HUES64 (cell line): ENCODE results near the gene RNF208.

Source experiments
- H3K27ac ChIP-seq: 2 replicates; pipeline ENCODE4 v1.7.0; 2013; ENCODE audit warnings: low read depth, low read length, inconsistent platforms
- H3K27me3 ChIP-seq: 2 replicates; pipeline ENCODE4 v1.6.1; 2013; ENCODE audit warnings: mild to moderate bottlenecking, low read length; ENCODE audit not compliant: insufficient read depth
- H3K36me3 ChIP-seq: 2 replicates; pipeline ENCODE4 v1.6.1; 2013; ENCODE audit warnings: mild to moderate bottlenecking, low read length; ENCODE audit not compliant: insufficient read depth
- H3K4me1 ChIP-seq: 2 replicates; pipeline ENCODE4 v1.6.1; 2013; ENCODE audit warnings: mild to moderate bottlenecking, low read length, moderate library complexity; ENCODE audit not compliant: insufficient read depth
- H3K4me3 ChIP-seq: 2 replicates; pipeline ENCODE4 v1.5.1; 2013; ENCODE audit warnings: mild to moderate bottlenecking, low read length, moderate library complexity
- H3K9ac ChIP-seq: 2 replicates; pipeline ENCODE4 v1.6.1; 2013; ENCODE audit warnings: mild to moderate bottlenecking, low read depth, low read length
- H3K9me3 ChIP-seq: 2 replicates; pipeline ENCODE4 v1.6.1; 2013; ENCODE audit warnings: low read depth, low read length; ENCODE audit not compliant: insufficient read depth
- WGBS: fragments of 150-250, 120-280 bp; methylation state at CpG from one replicate; pipeline ENCODE4 v1.1.7; 2013; ENCODE audit warnings: missing lambda C conversion rate; 5-methylcytosine and 5-hydroxymethylcytosine counted together

The RNF208 gene

DNA sequence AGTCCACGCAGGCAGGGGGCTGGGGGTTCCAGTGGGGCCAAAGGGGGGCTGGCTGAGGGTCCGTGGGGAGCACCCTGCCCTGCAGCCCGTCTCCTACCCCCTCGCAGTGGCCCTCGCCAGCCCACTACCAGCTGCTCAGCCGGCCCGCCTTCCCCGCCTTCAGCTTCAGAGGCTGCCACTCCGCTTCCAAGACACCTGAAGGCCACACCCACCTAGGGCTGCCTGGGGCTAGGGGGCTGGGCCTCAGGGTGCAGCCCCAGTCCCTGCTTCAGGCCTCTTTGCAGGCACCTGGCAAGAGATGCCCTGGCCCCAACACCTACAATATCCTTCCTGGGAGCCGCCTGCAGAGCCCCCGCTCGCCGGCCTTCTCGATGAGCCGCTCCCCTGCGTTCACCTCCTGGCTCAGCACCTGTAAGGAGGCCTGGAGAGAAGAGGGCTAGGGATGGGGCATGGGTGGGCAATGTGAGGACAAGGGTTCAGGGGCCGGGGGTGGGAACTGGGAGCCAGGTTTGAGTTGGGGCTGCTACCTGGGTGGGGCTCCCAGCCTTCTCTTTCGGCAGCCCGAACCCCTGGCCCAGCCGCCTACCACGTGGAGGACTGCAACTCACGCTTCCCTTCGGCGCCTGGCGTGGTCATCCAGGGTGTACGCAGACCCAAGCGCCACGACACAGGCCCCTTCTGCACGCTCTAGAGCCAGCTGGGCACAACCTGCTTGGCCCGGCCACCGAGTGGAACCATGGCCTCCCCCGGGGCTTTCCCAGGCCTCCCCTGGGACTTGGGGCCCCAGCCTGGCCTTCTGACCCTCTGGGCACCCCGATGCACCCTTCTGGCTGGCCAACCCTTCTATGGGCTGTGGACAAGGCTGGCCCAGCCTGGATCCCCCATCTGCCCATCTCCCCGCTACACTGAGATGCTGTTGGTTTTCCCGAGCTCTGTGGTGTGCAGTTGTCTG, 30.8 kb upstream of the RNF208 start:
- H3K9me3 ChIP-seq: no peaks in the 10 kb centered on the region
- H3K9ac ChIP-seq: no peak overlapping the region
- no peak overlapping the region for H3K4me3 ChIP-seq
- no peaks in the 10 kb centered on the region; the same call in 1 of the 2 replicates for H3K27me3 ChIP-seq
- H3K4me1 ChIP-seq: peaks cover 5% of the 10 kb centered on the region; the same call in 1 of the 2 replicates
- WGBS: 75% methylated on average over 35 of the region's 35 CpGs
- H3K36me3 ChIP-seq: peaks cover 9% of the 10 kb centered on the region
- no peak overlapping the region for H3K27ac ChIP-seq

GRCh38 chr9:137251490-137252268, 29.6 kb upstream of the RNF208 start:
- Histone ChIP-seq H3K4me1 (peaks cover 5% of the 10 kb centered on the region; the same call in 1 of the 2 replicates), H3K9me3 (no peaks in the 10 kb centered on the region), H3K27me3 (no peaks in the 10 kb centered on the region; the same call in 1 of the 2 replicates), H3K4me3 (no peak overlapping the region), H3K36me3 (peaks cover 3% of the 10 kb centered on the region), H3K27ac (no peak overlapping the region), H3K9ac (no peak overlapping the region)
- WGBS: 91% methylated on average over 21 of the region's 22 CpGs

- Histone ChIP-seq H3K27me3 (no peaks in the 10 kb centered on the region; the same call in 1 of the 2 replicates), H3K4me1 (peaks cover 5% of the 10 kb centered on the region; the same call in 1 of the 2 replicates), H3K36me3 (no peaks in the 10 kb centered on the region), H3K27ac (no peak within 1 kb of the TSS), H3K4me3 (no peak within 1 kb of the TSS), H3K9me3 (no peaks in the 10 kb centered on the region), H3K9ac (no peak within 1 kb of the TSS)
- 68% methylated on average over 4 of the region's 4 CpGs for WGBS
Measured at GRCh38 chr9:137251194-137251461, 29.1 kb upstream of the RNF208 start, which contains the start of gene STPG3. STPG3 (plus strand) TSS chr9:137251286; CDS start chr9:137251287, 1 bp downstream.

GRCh38 chr9:137250329-137251193, 28.5 kb upstream of the RNF208 start:
- H3K9me3 ChIP-seq: no peaks in the 10 kb centered on the region
- peaks cover 5% of the 10 kb centered on the region; the same call in 1 of the 2 replicates for H3K4me1 ChIP-seq
- 80% methylated on average over 17 of the region's 18 CpGs for WGBS
- H3K4me3 ChIP-seq: no peak overlapping the region
- no peak overlapping the region for H3K27ac ChIP-seq
- H3K27me3 ChIP-seq: no peaks in the 10 kb centered on the region; the same call in 1 of the 2 replicates
- no peak overlapping the region for H3K9ac ChIP-seq
- H3K36me3 ChIP-seq: no peaks in the 10 kb centered on the region

- 93% methylated on average over 6 of the region's 6 CpGs for WGBS
- no peak overlapping the region for H3K9ac ChIP-seq
Measured at GRCh38 chr9:137247916-137248175, 25.8 kb upstream of the RNF208 start.

DNA sequence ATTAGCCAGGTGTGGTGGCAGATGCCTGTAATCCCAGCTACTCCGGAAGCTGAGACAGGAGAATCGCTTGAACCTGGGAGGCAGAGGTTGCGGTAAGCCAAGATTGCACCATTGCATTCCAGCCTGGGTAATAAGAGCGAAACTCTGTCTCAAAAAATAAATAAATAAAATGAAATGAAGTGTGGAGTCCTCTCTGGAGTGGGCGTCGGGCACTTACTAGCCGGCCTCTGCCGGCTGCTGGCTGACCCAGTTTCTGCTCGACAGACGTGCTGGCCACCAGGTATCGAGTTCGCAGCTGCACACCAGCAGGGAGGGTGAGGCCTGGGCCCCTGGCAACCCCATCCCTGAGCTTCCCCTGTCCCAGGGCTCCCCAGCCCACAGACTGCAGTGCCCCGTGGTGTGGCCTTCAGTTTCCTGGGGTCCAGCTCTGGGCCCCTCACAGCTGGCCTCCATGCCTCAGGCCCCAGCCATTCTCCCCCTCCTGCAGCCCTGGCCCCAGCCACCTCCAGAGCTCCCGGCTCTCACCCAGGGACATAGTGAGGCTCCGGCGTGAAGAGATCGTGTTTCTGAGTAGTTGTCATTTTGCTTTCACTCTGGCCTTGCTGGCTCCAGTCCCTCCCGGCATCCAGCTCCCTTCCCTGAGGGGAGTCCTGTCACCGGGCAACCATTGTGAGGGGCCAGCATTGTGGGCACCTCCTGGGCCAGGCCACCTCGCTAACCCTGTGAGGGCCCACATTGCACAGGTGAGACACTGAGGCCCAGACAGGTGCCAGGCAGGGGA, 25.3 kb upstream of the RNF208 start:
- no peak overlapping the region for H3K4me3 ChIP-seq
- H3K27ac ChIP-seq: no peak overlapping the region
- peaks cover 11% of the 10 kb centered on the region for H3K4me1 ChIP-seq
- H3K9ac ChIP-seq: 0 out of 2 replicates have a peak overlapping the region, but pooled peaks have one; percentile 19
- H3K27me3 ChIP-seq: no peaks in the 10 kb centered on the region; the same call in 1 of the 2 replicates
- 81% methylated on average over 20 of the region's 20 CpGs for WGBS
- peaks cover 17% of the 10 kb centered on the region for H3K36me3 ChIP-seq
- H3K9me3 ChIP-seq: no peaks in the 10 kb centered on the region

More at GRCh38 chr9:137247916-137248175, 25.8 kb upstream of the RNF208 start:
- no peaks in the 10 kb centered on the region; the same call in 1 of the 2 replicates for H3K27me3 ChIP-seq
- H3K27ac ChIP-seq: no peak overlapping the region
- H3K4me1 ChIP-seq: peaks cover 10% of the 10 kb centered on the region
- H3K36me3 ChIP-seq: peaks cover 12% of the 10 kb centered on the region
- no peak overlapping the region for H3K4me3 ChIP-seq
- no peaks in the 10 kb centered on the region for H3K9me3 ChIP-seq

GRCh38 chr9:137245450-137246421, 23.7 kb upstream of the RNF208 start:
- H3K9ac ChIP-seq: no peak overlapping the region
- no peak overlapping the region for H3K27ac ChIP-seq
- H3K4me3 ChIP-seq: no peak overlapping the region
- no peaks in the 10 kb centered on the region for H3K9me3 ChIP-seq
- peaks cover 22% of the 10 kb centered on the region for H3K36me3 ChIP-seq
- 91% methylated on average over 25 of the region's 25 CpGs for WGBS
- H3K4me1 ChIP-seq: peaks cover 14% of the 10 kb centered on the region
- H3K27me3 ChIP-seq: no peaks in the 10 kb centered on the region; the same call in 1 of the 2 replicates

DNA sequence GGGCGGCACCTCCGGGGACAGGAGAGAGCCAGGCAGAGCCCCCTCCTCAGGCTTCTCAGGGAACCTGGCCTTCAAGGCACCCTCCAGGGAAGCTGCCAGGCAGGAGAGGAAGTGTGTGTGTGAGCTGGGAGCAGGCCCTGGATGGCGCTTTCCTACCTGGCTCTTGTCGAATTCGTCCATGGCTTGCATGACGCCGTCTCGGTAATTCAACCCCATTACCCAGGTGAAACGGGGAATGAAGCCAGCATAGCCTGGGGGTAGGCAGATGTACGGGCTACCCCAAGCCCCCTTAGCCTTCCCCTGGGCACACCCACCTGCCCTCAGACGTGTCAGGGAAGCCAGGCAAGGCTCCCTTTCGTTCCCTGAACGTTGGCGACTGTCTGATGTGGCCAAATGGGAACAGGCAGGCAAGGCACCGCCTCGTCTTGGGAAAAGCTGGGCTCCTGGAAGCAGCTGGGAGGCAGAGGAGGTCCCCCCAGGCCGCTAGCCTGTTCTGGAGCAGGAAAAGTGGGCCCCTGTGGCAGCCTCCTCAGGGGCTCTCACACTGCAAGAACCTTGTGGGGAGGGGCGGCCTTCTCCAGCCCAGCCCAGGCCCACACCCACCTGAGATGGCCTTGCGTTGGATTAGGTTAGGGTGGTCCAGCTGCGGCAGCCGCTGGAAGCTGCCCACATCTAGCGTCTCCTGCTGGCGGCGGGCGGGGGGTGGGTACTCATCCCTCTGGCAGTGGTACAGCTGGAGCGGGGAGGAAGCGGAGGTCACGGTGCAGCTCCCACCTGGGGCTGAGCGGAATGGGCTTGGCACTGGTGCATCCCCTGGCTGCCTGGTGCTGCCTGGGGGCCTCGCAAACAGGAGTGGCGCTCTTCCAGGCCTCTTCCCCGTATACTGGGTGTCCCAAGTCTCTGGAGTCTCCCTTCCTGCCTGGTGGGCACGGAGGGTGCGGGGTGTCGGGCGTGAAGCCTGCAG, 22.7 kb upstream of the RNF208 start:
- H3K27ac ChIP-seq: peak overlapping the region; percentile 27; the same call in 1 of the 2 replicates

More for the DNA sequence above, 22.7 kb upstream of the RNF208 start:
- no peak overlapping the region for H3K4me3 ChIP-seq
- H3K9ac ChIP-seq: peak overlapping the region; percentile 18; the same call in 1 of the 2 replicates
- H3K36me3 ChIP-seq: peaks cover 22% of the 10 kb centered on the region
- WGBS: 66% methylated on average over 36 of the region's 36 CpGs
- no peaks in the 10 kb centered on the region for H3K27me3 ChIP-seq
- peaks cover 14% of the 10 kb centered on the region for H3K4me1 ChIP-seq
- H3K9me3 ChIP-seq: no peaks in the 10 kb centered on the region
